HL-60/S4 treated with retinoic acid at 250 ng/mL for 4 days and 3 days (cell line): Measurements from ENCODE around the gene CDA.

Source experiments
- in situ Hi-C: fragments of 300-500 bp; cut with MboI; formaldehyde crosslinking; loops from 2 replicates; pipeline ENCODE4 v1.7.0; 2022; ENCODE audit warnings: low sequenced_read_pairs

CDA gene

DNA sequence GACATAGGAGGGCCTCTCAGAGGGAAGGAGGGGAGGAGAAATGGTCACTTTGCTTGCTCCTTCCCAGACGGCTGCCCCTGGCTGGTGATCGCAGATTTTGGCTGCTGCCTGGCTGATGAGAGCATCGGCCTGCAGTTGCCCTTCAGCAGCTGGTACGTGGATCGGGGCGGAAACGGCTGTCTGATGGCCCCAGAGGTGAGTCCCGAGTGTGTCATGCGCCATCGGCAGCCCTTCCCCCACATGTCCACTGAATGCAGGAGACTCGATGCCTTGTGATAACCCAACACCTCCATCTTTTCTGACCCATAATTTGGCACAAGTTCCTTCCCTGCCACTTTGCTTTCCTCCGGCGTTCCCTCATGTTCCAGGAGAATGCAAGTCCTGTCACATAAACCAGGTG is 59.5 kb downstream of the CDA start:
- in situ Hi-C loops, result no loop called here

DNA sequence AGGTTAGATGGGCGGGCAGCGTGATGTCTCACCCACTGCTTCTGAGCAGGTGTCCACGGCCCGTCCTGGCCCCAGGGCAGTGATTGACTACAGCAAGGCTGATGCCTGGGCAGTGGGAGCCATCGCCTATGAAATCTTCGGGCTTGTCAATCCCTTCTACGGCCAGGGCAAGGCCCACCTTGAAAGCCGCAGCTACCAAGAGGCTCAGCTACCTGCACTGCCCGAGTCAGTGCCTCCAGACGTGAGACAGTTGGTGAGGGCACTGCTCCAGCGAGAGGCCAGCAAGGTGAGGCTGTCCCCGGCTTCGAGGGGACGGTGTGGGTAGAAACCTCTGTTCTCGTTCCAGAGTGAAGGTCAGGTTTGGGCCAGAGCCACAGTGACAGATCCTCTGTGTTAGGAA is 60.0 kb downstream of the CDA start:
- in situ Hi-C loops, result no loop called here

DNA sequence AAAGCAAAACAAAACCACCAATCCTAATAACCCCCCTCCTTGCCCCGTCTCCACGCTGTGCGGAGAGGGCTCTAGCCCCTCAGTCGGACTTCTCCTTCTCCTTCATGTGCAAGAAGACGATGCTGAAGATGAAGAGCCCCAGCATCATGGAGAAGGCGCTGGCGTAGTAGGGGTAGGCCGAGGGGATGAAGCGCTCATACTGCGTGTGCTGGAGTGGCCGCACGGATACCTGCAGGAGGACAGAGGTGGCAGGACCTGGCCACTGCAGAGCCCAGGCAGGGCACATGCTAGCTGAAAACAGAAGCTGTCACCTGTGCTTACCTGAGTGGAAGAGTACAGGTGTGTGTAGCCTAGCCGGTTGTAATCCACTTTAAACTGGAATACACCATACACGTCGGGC is 63.4 kb downstream of the CDA start:
- in situ Hi-C loops, result loop anchor here (10.0 kb wide), 1 partner anchor 127 kb away; no protein-coding TSS in a partner anchor

DNA sequence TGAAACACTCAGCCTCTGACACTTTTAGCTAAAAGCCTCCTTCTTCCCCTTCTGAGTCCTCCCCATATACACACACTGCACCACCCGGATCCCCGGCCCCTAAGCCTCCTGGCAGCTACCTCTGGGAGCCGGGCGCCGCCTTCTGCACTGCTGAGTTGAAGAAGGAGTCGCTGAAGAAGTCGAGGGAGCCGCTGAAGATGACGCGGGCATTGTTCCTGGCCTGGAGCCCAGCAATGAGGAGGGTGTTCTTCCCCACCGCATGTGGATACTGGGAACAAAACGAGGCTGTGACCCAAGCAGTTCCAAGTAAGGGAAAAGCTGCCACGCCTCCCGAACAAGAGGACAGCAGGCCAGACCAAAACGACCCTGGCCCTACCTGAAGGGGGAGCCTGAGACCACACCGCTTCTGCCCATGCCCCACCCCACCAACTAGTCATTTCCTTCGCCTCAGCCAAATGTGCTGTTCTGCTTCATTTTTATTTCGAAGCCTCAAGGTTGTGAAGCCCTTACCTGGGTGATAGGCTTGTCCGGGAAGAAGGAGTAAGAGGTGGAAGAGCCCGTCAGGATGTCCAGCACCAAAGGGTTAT is 65.3 kb downstream of the CDA start:
- in situ Hi-C loops, result loop anchor here (10.0 kb wide), 1 partner anchor 129 kb away; no protein-coding TSS in a partner anchor

DNA sequence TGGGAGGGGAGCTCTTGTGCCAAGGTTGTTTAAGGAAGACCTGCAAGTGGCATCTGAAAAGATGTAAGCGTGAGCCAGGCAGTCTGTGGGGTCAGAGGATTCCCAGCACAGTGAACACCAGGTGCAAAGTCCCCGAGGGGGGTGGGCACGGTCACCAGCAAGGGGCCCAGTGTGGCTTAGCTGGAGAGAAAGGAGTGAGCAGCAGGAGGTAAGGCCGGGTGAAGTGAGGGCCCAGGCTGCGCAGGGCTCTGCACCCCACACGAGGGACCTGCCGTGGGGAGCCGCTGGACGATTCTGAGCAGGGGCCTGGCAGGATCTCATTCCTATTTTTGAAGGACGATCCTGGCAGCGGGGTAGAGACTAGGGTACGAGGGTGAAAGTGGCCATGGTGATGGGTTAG is 68.1 kb downstream of the CDA start:
- in situ Hi-C loops, result loop anchor here (10.0 kb wide), 1 partner anchor 132 kb away; no protein-coding TSS in a partner anchor

DNA sequence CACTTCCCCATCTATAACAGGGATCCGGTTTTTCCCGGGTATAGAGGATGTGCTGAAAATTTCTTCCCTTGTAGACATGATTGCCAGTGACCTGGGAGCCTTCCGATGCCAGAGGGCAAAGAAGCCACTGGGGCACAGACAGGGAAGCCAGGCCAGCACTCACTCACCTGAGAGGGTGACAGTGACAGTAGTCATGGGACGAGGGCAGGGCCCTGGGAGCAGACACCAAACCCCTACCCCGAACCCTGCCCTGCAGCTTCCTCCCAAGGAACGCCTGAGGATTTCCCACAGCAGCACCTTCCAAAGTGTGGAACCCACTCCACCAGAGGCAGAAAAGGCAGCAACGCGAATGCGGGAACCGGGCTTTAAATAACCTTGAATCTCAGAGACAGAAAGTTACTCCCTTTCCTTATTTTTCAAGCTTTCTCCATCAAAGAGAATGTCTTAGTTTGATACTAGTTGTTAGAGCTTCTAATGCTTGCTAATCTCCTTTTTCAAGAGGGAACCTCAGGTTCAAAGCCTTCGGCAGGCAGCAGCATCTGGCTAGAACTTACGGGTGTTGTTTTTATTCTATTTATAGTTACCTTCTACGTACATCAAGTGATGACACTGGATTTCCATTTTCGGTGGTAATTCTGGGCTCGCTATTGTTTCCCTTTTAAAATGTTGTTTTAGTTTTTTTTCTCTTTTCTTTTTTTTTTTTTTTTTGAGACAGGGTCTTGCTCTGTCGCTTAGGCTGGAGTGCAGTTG is 69.4 kb downstream of the CDA start:
- in situ Hi-C loops, result loop anchor here (10.0 kb wide), 1 partner anchor 134 kb away; no protein-coding TSS in a partner anchor

DNA sequence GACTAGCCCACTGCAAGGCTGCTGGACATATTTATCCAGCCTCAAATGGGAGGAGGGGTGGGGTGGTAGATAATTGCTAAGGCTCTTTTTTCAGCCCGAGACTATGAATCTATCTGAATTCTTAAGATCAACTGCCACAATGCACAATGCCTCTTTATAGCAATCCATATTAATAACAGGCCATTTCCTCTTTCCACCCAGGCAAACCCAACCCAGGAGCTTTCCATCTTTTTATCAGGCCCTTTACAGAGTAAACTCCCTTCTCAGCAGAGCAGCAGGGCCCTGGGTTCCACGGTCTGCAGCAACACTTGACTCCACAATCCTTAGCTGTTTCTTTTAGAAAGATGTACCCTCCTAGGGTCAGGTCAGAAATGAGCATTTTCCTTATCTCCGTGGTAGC is 71.5 kb downstream of the CDA start:
- in situ Hi-C loops, result no loop called here

DNA sequence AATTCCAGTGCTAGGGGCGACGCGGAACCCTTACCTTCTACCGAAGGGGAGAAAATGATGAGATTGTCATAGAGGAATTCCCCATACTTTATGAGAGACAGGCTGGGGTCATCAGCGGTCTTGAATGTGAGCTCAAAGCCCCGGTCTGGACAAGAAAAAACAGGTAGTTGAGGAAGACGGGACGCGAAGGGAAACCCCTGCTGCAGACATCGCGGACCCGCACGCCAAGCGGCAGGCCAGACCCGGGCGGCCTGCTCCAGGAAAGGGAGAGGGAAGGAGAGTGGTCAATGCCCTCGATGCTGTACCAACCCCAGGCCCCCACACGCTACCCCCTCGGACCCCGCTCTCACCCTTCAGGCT is 71.9 kb downstream of the CDA start:
- in situ Hi-C loops, result no loop called here

DNA sequence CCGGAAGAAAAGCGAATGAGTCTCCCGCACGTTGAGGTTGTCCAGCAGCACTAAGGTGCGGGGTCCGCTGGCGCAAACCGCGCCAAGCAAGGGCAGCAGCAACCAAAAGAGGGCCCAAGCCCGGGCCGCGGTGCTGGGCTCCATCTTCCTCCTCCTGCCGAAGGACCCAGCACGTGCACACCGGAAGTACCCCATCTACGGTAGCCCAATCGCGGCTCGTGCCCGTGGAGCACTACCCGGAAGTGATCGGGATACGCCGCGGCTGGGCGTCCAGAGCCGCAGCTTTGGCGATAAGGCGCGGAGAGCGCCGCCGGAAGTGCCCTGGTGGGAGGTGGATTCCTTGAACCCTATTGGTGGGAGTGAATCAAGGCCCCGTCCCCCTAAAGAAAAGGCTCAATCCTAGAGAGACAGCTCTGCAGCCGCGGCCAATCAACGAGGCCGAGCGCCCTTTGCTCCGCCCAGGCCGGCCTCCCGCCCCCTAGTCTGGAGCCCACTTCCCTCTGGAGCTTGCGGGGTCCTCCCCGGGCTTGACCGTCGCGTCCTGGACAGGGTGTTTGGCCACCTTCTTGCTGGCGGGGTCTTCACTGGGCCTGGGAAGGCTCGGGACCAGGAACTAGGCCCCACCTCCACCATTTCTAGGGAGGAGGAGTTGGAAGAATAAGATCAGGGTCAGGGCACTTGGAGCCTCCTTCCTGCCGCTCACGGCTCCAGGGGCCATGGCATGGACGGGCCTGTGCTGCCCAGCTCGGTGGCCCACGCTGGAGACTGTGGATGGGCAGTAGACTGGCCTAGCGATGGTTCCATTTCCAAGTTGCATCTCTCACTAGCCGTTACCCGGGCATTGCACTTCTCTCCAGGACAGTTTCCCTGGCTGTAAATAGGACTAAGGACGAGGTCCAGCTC is 72.6 kb downstream of the CDA start, which contains the start of gene DDOST:
TSS of gene DDOST (minus strand) at position 163 of the 903 bp plus-strand sequence. CDS start at position 144, 19 bp downstream.
- in situ Hi-C loops, result no loop called here

DNA sequence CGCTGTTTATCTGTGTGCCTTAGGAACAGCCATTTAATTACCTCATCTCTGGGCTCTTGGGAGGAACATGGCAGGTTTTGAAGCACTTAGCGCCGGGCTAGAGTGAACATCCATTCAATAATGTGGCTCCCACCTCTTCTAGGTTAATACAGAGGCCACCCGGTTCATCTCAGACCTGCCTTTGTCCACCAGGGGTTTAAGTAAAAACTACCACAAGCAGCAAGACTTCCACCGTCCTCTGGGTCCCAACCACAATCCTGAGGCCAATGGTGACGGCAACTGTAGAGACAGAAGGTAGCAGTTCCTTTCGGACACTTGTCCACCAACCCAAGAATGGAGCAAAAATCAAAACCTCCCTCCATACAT is 73.2 kb downstream of the CDA start:
- in situ Hi-C loops, result no loop called here

DNA sequence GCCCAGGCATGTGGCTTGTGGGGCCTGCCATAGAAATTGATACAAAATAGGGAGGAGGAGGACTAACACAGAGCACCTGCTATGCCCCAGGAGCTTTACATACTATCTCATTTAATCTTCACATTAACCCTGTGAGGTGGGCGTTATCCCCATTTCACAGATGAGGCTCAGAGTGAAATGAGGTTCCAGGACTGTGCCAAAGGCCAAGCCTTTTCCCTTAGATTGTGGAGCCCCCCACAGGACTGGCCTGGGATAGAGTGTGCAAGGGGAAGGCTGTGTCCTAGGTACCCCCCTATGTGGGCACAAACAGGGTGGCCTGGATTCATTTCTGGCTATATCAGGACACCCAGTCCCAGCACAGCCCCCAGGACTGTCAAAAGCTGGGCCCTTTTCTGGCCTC is 74.5 kb downstream of the CDA start:
- in situ Hi-C loops, result no loop called here

DNA sequence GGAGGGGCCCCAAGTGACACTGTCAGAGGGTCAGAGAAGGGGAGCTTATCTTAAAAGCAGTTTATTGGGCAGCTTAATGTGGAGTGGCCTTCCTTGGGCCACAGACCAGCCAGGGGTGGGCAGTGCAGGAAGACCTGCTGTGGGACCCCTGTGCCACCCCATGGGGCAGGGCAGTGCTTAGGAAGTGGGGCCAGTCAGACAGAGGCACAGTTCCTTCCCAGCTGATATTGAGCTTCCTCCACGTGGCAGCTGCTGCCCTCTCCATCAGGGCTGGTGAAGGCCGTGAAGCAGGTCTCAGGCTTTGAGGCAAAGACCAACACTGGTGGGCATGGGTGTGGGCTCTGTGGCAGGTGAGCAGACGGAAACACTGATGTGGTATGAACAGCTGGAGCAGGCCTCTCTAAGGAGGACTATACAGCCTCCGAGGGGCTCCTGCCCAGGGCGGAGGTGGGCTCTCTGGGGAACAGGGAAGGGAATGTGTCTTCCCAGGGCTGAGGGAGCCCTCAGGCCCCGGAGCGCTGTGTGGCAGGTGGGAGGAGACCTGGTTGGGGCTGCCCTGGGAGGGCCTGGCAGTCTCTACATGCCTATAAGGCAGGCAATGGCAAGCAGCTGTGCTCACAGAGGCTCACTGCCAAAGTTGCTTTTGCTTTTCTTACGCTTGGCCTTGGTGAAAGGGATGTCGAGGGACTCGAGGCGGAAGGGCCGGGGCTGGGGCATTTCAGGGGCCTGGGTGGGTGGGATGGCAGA is 75.2 kb downstream of the CDA start:
- in situ Hi-C loops, result no loop called here

DNA sequence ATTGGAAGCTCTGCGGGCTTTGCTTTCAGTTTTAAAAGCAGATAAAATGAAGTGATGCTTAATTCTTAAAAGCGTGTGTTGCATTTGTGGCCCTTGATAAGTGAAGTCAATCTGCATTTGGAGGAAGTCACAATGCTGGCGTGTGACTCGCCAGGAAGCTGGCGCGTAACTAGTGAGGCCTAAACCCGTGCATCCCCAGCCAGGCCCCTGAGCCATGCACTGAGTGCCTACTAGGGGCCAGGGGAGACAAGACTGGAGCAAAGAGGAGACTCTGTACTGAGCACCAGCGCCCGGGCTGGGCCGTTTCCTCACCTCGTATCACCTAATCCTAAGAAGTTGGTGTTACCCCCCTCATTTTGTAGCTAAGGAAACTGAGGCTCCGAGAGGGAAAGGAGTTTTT is 76.8 kb downstream of the CDA start:
- in situ Hi-C loops, result no loop called here

DNA sequence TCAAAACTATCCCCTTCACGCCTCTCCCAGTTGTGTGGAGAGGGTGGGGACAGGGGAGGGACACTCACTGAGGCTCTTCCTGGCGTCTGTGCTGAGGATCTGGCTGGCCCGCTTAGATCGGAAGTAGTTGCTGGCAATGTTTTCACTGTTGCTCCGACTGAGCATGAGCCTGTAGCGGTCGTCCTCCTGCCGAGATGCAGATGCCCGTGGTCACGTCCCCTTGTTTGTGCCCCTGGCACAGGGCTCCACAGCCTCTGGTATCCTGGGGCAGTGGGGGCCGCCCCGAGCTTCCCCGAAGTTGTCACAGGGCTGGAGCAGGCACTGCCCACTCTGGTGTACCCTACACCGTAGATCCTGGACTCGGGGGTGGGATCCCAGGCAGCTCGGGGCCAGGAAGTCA is 77.2 kb downstream of the CDA start:
- in situ Hi-C loops, result no loop called here

DNA sequence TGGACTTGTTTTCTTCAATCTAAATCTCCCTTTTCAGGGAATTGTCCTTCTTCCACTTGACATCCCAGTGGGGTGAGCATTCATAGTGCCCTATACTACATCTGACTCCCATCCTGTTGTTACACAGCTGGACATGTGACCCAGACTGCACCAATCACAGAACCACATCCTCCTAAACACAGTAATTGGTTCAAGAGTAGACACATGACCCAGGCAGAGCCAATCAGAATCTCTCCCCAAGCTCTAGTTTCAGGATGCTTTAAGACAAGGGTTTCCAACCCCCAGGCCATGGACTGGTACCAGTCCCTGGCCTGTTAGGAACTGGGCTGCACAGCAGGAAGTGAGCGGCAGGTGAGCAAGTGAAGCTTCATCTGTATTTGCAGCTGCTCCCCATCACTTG is 77.9 kb downstream of the CDA start:
- in situ Hi-C loops, result no loop called here
